ENCODE measurements around the gene MEN1. TPM values are rescaled to one million over a fixed set of nuclear protein-coding genes. Genes with fewer than 3 reads are reported as not detected.

MEN1 gene
- polyA plus RNA-seq, 2 donors: 15.4 to 19.0 TPM

DNA sequence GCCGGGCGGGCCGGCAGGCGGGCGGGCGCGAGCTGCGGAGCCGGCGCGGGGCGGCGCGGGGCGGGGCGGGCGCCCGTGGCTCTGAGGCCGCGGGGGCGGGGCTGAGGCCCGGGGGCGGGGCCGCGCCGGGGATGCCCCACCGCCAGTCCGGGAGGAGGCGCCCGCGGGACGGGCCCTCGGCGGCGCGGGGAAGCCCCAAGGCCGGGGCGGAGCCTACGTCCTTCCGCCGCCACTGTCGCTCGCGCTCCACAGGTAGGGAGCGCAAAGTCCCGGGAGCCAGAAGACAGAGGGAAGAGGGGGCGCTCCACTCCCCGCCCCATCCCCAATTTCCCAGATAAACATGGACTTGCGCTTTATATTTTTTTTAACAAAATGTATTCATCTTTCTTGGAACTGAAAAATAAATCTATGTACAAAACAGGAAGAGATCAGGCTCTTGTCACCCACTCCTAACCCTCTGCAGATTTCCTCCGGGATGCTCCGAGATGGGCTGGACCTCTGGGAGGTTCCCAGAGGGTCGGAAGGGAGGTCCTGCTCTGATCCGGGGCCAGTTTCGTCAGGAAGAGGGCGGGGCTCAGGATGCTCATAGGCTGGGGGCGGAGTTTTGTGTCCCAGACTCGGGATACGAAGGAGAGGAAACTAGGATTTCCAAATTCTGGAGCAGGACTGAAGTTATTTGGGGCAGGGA, 7.0 kb downstream of the MEN1 start, which contains the start of gene MAP4K2:
MAP4K2 (minus strand) TSS at position 57 of the 688 bp plus-strand sequence. CDS start 65 bp downstream, outside the sequence.
- Histone ChIP-seq H3K27me3 (ENCODE audit: control insufficient read depth in 1 of 2, insufficient read depth in 2 of 2, low read length in 2 of 2) (no peaks in the 10 kb centered on the region), H3K36me3 (ENCODE audit: control insufficient read depth in 2 of 2, insufficient read depth in 2 of 2, low read length in 1 of 2) (peaks cover 6 to 35% of the 10 kb centered on the region in 2 donors), H3K27ac (ENCODE audit: low read depth in 2 of 2, low read length in 1 of 2) (peak within 1 kb of the TSS; percentile 90 to 91), H3K4me1 (ENCODE audit: control insufficient read depth in 2 of 2, insufficient read depth in 2 of 2, low read length in 1 of 2) (peaks cover 4 to 17% of the 10 kb centered on the region in 2 donors), H3K4me3 (ENCODE audit: low read depth in 1 of 2, low read length in 2 of 2) (peak within 1 kb of the TSS; percentile 47 to 58), H3K9me3 (ENCODE audit: control insufficient read depth in 2 of 2, insufficient read depth in 1 of 2, low read depth in 1 of 2, low read length in 1 of 2) (no peaks in the 10 kb centered on the region)
- 1% methylated on average over 13 to 58 of the region's 58 CpGs for WGBS, 2 donors

GRCh38 chr11:64802370-64803157, 7.8 kb downstream of the MEN1 start:
- Histone ChIP-seq H3K4me1 (ENCODE audit: control insufficient read depth in 2 of 2, insufficient read depth in 2 of 2, low read length in 1 of 2) (peaks cover 4 to 17% of the 10 kb centered on the region in 2 donors), H3K36me3 (ENCODE audit: control insufficient read depth in 2 of 2, insufficient read depth in 2 of 2, low read length in 1 of 2) (peaks cover 6 to 35% of the 10 kb centered on the region in 2 donors), H3K4me3 (ENCODE audit: low read depth in 1 of 2, low read length in 2 of 2) (peak overlapping the region; percentile 47 to 58), H3K9me3 (ENCODE audit: control insufficient read depth in 2 of 2, insufficient read depth in 1 of 2, low read depth in 1 of 2, low read length in 1 of 2) (no peaks in the 10 kb centered on the region), H3K27ac (ENCODE audit: low read depth in 2 of 2, low read length in 1 of 2) (peak overlapping the region; percentile 69 to 91), H3K27me3 (ENCODE audit: control insufficient read depth in 1 of 2, insufficient read depth in 2 of 2, low read length in 2 of 2) (no peaks in the 10 kb centered on the region)
- 10 to 11% methylated on average over 50 to 54 of the region's 54 CpGs for WGBS, 2 donors

- no peaks in the 10 kb centered on the region for H3K27me3 ChIP-seq (ENCODE audit: control insufficient read depth in 1 of 2, insufficient read depth in 2 of 2, low read length in 2 of 2)
- no peaks in the 10 kb centered on the region for H3K9me3 ChIP-seq (ENCODE audit: control insufficient read depth in 2 of 2, insufficient read depth in 1 of 2, low read depth in 1 of 2, low read length in 1 of 2)
- peak overlapping the region in 1 of 2 donors; percentile 58 for H3K4me3 ChIP-seq (ENCODE audit: low read depth in 1 of 2, low read length in 2 of 2)
- WGBS, 2 donors: 53 to 58% methylated on average over 13 of the region's 13 CpGs
- peaks cover 4 to 17% of the 10 kb centered on the region in 2 donors for H3K4me1 ChIP-seq (ENCODE audit: control insufficient read depth in 2 of 2, insufficient read depth in 2 of 2, low read length in 1 of 2)
- H3K36me3 ChIP-seq (ENCODE audit: control insufficient read depth in 2 of 2, insufficient read depth in 2 of 2, low read length in 1 of 2): peaks cover 3 to 36% of the 10 kb centered on the region in 2 donors
- H3K27ac ChIP-seq (ENCODE audit: low read depth in 2 of 2, low read length in 1 of 2): peak overlapping the region; percentile 53 to 91
These were observed 8.6 kb downstream of the MEN1 start for GRCh38 chr11:64801561-64802369.

GRCh38 chr11:64801158-64801464, 9.2 kb downstream of the MEN1 start:
- Histone ChIP-seq H3K4me3 (ENCODE audit: low read depth in 1 of 2, low read length in 2 of 2) (no peak overlapping the region), H3K27ac (ENCODE audit: low read depth in 2 of 2, low read length in 1 of 2) (peak overlapping the region in 1 of 2 donors; percentile 8), H3K27me3 (ENCODE audit: control insufficient read depth in 1 of 2, insufficient read depth in 2 of 2, low read length in 2 of 2) (no peaks in the 10 kb centered on the region), H3K36me3 (ENCODE audit: control insufficient read depth in 2 of 2, insufficient read depth in 2 of 2, low read length in 1 of 2) (peaks cover 2 to 36% of the 10 kb centered on the region in 2 donors), H3K9me3 (ENCODE audit: control insufficient read depth in 2 of 2, insufficient read depth in 1 of 2, low read depth in 1 of 2, low read length in 1 of 2) (no peaks in the 10 kb centered on the region), H3K4me1 (ENCODE audit: control insufficient read depth in 2 of 2, insufficient read depth in 2 of 2, low read length in 1 of 2) (peaks cover 4 to 17% of the 10 kb centered on the region in 2 donors)
- WGBS, 2 donors: 65 to 67% methylated on average over 8 to 9 of the region's 9 CpGs

DNA sequence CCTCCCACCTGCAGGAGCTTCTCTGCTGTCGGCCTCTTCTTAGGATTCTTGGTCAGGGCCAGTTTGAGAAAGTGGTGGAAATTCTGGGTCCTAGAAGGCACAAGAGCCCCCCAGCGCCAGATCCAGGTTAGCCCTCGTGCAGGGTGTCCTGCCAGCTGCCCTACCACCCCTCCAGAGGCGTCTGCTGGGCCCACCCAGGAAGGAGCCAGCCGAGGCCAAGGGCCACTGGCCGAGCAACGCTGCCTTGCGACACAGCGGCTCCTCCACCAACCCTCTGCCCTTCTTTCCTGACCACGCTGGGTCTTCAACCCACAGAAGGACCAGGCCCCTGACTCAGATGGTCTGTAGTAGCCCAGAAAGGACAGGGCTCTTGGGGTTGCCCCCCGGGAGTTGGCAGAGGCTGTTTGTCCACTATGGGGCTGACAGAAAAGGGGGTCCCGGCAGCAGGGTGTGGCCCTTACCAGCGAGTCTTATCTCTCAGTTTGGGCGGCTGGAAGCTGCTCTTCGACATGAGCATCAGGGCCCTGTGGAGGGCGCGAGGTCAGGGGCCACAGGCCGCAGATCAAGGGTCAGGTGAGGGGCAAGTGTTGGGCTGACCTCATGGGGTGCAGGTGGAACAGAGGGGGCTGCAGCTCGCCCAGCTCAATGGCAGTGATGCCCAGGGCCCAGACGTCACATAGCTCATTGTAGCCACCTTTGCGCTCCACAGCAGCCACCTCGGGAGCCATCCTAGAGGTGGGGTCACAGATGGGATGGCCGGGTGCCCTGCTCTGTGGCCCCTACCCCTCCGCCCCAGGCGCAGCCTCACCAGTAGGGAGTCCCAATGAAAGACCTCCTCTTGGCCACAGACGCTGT, 9.8 kb downstream of the MEN1 start:
- H3K27me3 ChIP-seq (ENCODE audit: control insufficient read depth in 1 of 2, insufficient read depth in 2 of 2, low read length in 2 of 2): no peaks in the 10 kb centered on the region
- peaks cover 4 to 17% of the 10 kb centered on the region in 2 donors for H3K4me1 ChIP-seq (ENCODE audit: control insufficient read depth in 2 of 2, insufficient read depth in 2 of 2, low read length in 1 of 2)
- H3K27ac ChIP-seq (ENCODE audit: low read depth in 2 of 2, low read length in 1 of 2): no peak overlapping the region
- no peaks in the 10 kb centered on the region for H3K9me3 ChIP-seq (ENCODE audit: control insufficient read depth in 2 of 2, insufficient read depth in 1 of 2, low read depth in 1 of 2, low read length in 1 of 2)
- H3K4me3 ChIP-seq (ENCODE audit: low read depth in 1 of 2, low read length in 2 of 2): no peak overlapping the region
- WGBS, 2 donors: 83 to 86% methylated on average over 26 of the region's 26 CpGs
- peaks cover 0 to 32% of the 10 kb centered on the region in 2 donors for H3K36me3 ChIP-seq (ENCODE audit: control insufficient read depth in 2 of 2, insufficient read depth in 2 of 2, low read length in 1 of 2)

DNA sequence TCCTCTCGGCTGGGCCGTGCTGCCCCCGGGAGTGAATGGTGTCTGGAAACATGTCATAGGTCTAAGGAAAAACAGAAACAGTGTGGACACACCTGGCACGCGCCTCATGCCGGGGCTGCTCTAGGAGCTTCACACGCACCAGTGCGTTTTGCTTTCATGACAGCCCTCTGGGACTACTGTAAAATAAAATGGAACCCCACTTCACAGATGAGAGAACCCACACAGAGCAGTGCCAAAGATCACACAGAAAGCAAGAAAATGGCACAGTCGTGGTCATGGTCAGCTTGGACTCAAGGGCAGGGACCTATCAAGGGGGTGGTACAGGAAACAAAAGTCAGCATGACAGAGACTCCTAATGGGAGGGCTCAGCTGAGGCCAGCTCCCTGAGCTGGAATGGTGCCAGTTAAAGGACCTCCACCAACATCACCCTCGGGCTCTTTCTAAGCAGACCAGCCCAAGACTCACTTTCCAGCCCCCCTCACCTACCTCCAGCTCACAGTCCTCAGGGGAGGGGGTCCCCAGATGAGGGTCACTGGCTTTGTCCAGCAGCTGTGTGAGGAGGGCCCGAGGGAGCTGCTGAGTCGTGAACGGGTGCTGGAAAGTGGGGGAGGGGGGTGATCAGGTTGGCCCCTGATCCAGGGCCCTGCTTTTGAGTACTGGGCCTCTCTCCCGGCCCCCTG, 10.6 kb downstream of the MEN1 start:
- Histone ChIP-seq H3K4me1 (ENCODE audit: control insufficient read depth in 2 of 2, insufficient read depth in 2 of 2, low read length in 1 of 2) (peaks cover 4 to 15% of the 10 kb centered on the region in 2 donors), H3K27me3 (ENCODE audit: control insufficient read depth in 1 of 2, insufficient read depth in 2 of 2, low read length in 2 of 2) (no peaks in the 10 kb centered on the region), H3K27ac (ENCODE audit: low read depth in 2 of 2, low read length in 1 of 2) (no peak overlapping the region), H3K36me3 (ENCODE audit: control insufficient read depth in 2 of 2, insufficient read depth in 2 of 2, low read length in 1 of 2) (peaks cover 0 to 25% of the 10 kb centered on the region in 2 donors), H3K9me3 (ENCODE audit: control insufficient read depth in 2 of 2, insufficient read depth in 1 of 2, low read depth in 1 of 2, low read length in 1 of 2) (no peaks in the 10 kb centered on the region), H3K4me3 (ENCODE audit: low read depth in 1 of 2, low read length in 2 of 2) (no peak overlapping the region)
- 69 to 71% methylated on average over 14 of the region's 14 CpGs for WGBS, 2 donors

GRCh38 chr11:64799256-64799622, 11.1 kb downstream of the MEN1 start:
- H3K36me3 ChIP-seq (ENCODE audit: control insufficient read depth in 2 of 2, insufficient read depth in 2 of 2, low read length in 1 of 2): peaks cover 0 to 23% of the 10 kb centered on the region in 2 donors

DNA sequence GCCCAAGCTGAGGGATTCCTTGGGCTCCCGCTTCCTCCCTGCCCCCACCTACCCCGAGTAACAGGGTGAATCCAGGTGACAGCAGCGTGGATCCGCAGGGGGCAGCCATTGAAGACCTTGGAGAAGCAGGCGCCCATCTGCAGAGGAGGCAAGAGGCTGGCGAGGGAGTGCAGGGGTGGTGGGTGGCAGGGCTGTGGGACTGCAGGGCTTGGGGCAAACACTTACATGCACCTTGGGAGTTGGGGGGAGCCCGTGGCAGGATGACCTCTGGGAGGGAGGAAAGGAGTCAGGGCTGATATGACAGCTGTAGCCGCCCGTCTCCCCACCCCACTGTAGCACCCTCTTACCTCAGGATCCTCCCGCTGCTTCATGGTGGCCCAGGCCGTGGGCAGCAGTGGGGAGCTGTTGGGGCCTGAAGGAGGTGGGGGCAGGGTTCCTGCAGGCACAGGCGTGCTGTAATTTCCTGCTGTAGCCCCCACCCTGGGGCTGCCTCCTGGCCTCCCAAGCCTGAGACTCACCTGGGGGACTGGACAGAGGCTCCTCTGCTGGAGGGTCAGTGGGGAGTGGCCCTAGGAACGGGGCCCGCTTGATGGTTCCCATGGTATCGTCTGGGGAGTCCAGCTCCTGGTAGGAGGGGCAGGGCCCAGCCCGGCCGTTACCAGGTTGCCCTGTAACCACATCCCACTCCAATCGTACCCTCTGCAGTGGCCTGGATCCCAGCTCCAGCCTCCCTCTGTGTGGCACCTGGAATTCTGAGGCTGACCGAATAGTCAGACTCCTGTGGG, 13.4 kb downstream of the MEN1 start:
- no peaks in the 10 kb centered on the region for H3K27me3 ChIP-seq (ENCODE audit: control insufficient read depth in 1 of 2, insufficient read depth in 2 of 2, low read length in 2 of 2)
- H3K4me3 ChIP-seq (ENCODE audit: low read depth in 1 of 2, low read length in 2 of 2): no peak overlapping the region
- no peak overlapping the region for H3K27ac ChIP-seq (ENCODE audit: low read depth in 2 of 2, low read length in 1 of 2)
- no peaks in the 10 kb centered on the region for H3K4me1 ChIP-seq (ENCODE audit: control insufficient read depth in 2 of 2, insufficient read depth in 2 of 2, low read length in 1 of 2)
- WGBS, 2 donors: 86 to 92% methylated on average over 17 to 19 of the region's 19 CpGs
- H3K36me3 ChIP-seq (ENCODE audit: control insufficient read depth in 2 of 2, insufficient read depth in 2 of 2, low read length in 1 of 2): peaks cover 0 to 23% of the 10 kb centered on the region in 2 donors
- H3K9me3 ChIP-seq (ENCODE audit: control insufficient read depth in 2 of 2, insufficient read depth in 1 of 2, low read depth in 1 of 2, low read length in 1 of 2): no peaks in the 10 kb centered on the region

More at GRCh38 chr11:64799256-64799622, 11.1 kb downstream of the MEN1 start:
- Histone ChIP-seq H3K9me3 (ENCODE audit: control insufficient read depth in 2 of 2, insufficient read depth in 1 of 2, low read depth in 1 of 2, low read length in 1 of 2) (no peaks in the 10 kb centered on the region), H3K4me3 (ENCODE audit: low read depth in 1 of 2, low read length in 2 of 2) (no peak overlapping the region), H3K27ac (ENCODE audit: low read depth in 2 of 2, low read length in 1 of 2) (no peak overlapping the region), H3K27me3 (ENCODE audit: control insufficient read depth in 1 of 2, insufficient read depth in 2 of 2, low read length in 2 of 2) (no peaks in the 10 kb centered on the region), H3K4me1 (ENCODE audit: control insufficient read depth in 2 of 2, insufficient read depth in 2 of 2, low read length in 1 of 2) (peaks cover 4 to 14% of the 10 kb centered on the region in 2 donors)
- 72 to 73% methylated on average over 7 of the region's 7 CpGs for WGBS, 2 donors
